Neural progenitor cell (in vitro differentiated cells): ENCODE results near the gene EFCAB6.

Source experiments
- CTCF ChIP-seq: fragments of 200-600 bp; sonication (generic); IDR thresholded peaks from 2 replicates; pipeline ENCODE4 v1.5.1; 2017; ENCODE audit warnings: antibody characterized with exemption, mild to moderate bottlenecking
- EZH2 ChIP-seq: fragments of 200-600 bp; sonication (generic); IDR thresholded peaks from 2 replicates; pipeline ENCODE4 v1.6.1; 2017; ENCODE audit warnings: antibody characterized with exemption, mild to moderate bottlenecking, moderate library complexity

DNA sequence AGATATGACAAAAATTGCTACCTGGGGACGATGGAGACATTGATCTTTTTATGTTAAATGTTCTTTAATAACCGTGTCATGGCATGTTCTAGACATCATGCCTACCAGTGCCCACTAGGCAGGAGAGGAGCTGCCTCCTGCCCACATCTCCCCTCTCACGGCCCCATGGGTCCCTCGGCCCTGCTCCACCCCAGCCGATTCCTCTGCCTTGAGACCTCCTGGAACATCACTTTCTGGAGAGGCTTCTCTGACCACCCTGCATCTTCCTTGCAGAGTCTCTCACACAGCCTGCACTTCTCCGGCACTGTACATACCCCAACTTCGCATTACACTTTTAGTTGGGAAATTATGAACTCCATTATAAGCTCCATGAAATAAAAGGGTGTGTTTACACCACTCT, 16.8 kb downstream of the EFCAB6 start:
- TF ChIP-seq CTCF: no peak
- no peak for TF ChIP-seq EZH2
